KMS-11 (cell line): ENCODE measurements around the gene UBL4B.

Source experiments
- H2AFZ ChIP-seq: fragments of 200-600 bp; sonication (generic); 2 replicates; pipeline ENCODE4 v1.6.1; 2016; ENCODE audit warnings: antibody characterized with exemption, mixed run types, low read depth
- H3K27ac ChIP-seq: fragments of 200-600 bp; sonication (generic); 2 replicates; pipeline ENCODE4 v1.6.1; 2016; ENCODE audit warnings: mild to moderate bottlenecking, mixed run types
- H3K27me3 ChIP-seq: fragments of 200-600 bp; sonication (generic); 2 replicates; pipeline ENCODE4 v1.6.1; 2017; ENCODE audit warnings: mild to moderate bottlenecking, low read depth, mixed run types, moderate library complexity; ENCODE audit not compliant: insufficient read depth
- H3K36me3 ChIP-seq: fragments of 200-600 bp; sonication (generic); 2 replicates; pipeline ENCODE4 v1.6.1; 2017; ENCODE audit warnings: mild to moderate bottlenecking, mixed run types; ENCODE audit not compliant: insufficient read depth
- H3K4me1 ChIP-seq: fragments of 200-600 bp; sonication (generic); 2 replicates; pipeline ENCODE4 v1.6.1; 2016; ENCODE audit warnings: mild to moderate bottlenecking, low read depth, mixed run types; ENCODE audit not compliant: poor library complexity, severe bottlenecking
- H3K4me2 ChIP-seq: fragments of 200-600 bp; sonication (generic); 2 replicates; pipeline ENCODE4 v1.7.0; 2016; ENCODE audit warnings: mild to moderate bottlenecking, mixed run types
- H3K4me3 ChIP-seq: fragments of 200-600 bp; sonication (generic); IDR thresholded peaks from 2 replicates; pipeline ENCODE4 v1.6.1; 2017; ENCODE audit warnings: low read depth, low read length, mixed read lengths; ENCODE audit not compliant: insufficient read depth
- H3K79me2 ChIP-seq: fragments of 200-600 bp; sonication (generic); 2 replicates; pipeline ENCODE4 v1.6.1; 2016; ENCODE audit warnings: low read depth, mixed run types; ENCODE audit not compliant: insufficient read depth
- H3K9ac ChIP-seq: fragments of 200-600 bp; sonication (generic); 2 replicates; pipeline ENCODE4 v1.6.1; 2016; ENCODE audit warnings: mild to moderate bottlenecking, mixed run types
- H4K20me1 ChIP-seq: fragments of 200-600 bp; sonication (generic); 2 replicates; pipeline ENCODE4 v1.6.1; 2016; ENCODE audit warnings: mild to moderate bottlenecking, mixed run types; ENCODE audit not compliant: insufficient read depth
- TF ChIP-seq, protein P1 (sequence below): fragments of 200-600 bp; sonication (generic); conservative IDR thresholded peaks from 2 replicates; pipeline ENCODE4 v1.6.1; 2017; ENCODE audit warnings: low read depth, mild to moderate bottlenecking, antibody characterized with exemption, low read length, moderate library complexity, mixed read lengths

The UBL4B gene

DNA sequence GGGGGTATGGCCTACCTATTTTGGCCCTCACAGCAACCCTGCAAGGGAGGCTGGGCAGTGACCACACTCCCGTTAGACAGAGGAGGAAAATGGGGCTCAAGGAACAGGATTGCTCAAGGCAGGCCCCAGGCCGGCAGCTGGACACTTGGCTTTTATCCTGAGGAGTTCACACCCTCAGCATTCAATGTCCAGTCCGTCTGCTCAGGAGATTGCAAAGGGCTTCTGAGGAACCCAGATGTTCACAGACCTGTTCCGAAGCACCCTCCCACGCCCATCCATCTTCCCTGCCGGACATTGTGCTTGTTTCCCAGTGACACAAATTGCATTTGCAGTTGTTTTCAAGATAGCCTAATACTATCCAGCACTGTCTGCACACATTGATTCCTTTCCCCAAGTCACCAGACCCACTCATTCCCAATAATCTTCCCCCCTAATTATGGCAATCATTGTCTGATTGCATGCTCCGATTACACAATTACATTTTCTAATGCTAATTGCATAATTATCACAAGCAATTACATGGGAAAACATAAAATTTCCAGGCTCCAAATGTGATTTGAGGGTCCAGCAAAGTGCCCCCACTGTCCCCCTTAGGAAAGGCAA is 4.3 kb upstream of the UBL4B start:
- Histone ChIP-seq H2AFZ (no peak overlapping the region), H3K36me3 (no peaks in the 10 kb centered on the region), H3K4me2 (no peak overlapping the region), H4K20me1 (no peaks in the 10 kb centered on the region), H3K4me1 (peaks cover 3% of the 10 kb centered on the region), H3K27ac (no peak overlapping the region), H3K27me3 (peaks cover 12% of the 10 kb centered on the region), H3K79me2 (no peaks in the 10 kb centered on the region), H3K4me3 (no peak overlapping the region), H3K9ac (no peak overlapping the region)
- TF ChIP-seq, protein P1, sequence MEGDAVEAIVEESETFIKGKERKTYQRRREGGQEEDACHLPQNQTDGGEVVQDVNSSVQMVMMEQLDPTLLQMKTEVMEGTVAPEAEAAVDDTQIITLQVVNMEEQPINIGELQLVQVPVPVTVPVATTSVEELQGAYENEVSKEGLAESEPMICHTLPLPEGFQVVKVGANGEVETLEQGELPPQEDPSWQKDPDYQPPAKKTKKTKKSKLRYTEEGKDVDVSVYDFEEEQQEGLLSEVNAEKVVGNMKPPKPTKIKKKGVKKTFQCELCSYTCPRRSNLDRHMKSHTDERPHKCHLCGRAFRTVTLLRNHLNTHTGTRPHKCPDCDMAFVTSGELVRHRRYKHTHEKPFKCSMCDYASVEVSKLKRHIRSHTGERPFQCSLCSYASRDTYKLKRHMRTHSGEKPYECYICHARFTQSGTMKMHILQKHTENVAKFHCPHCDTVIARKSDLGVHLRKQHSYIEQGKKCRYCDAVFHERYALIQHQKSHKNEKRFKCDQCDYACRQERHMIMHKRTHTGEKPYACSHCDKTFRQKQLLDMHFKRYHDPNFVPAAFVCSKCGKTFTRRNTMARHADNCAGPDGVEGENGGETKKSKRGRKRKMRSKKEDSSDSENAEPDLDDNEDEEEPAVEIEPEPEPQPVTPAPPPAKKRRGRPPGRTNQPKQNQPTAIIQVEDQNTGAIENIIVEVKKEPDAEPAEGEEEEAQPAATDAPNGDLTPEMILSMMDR: no peak

DNA sequence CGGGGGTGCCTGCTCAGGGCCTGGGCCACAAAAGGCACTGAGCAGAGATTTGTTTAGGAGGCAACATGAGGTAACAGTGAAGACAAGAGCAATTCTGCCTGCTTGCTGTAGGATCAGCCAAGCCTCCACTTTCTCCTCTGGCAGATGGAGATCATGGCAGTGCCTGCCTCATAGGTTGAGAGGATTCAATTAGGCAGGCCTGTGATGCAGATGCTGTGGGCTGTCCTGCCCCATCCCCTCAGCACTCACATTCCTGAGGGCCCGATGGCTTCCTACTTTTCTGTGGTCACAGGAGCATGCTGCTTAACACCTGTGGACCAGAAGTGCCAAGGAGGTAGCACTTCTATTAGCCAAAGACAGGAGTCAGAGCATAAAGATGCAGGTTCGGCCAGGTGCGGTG is 1.2 kb upstream of the UBL4B start:
- Histone ChIP-seq H3K4me2 (no peak overlapping the region), H2AFZ (no peak overlapping the region), H3K27ac (no peak overlapping the region), H3K9ac (no peak overlapping the region), H3K27me3 (peaks cover 35% of the 10 kb centered on the region), H3K36me3 (no peaks in the 10 kb centered on the region), H3K4me1 (no peaks in the 10 kb centered on the region), H3K4me3 (no peak overlapping the region), H4K20me1 (no peaks in the 10 kb centered on the region), H3K79me2 (no peaks in the 10 kb centered on the region)
- TF ChIP-seq, protein P1: no peak

DNA sequence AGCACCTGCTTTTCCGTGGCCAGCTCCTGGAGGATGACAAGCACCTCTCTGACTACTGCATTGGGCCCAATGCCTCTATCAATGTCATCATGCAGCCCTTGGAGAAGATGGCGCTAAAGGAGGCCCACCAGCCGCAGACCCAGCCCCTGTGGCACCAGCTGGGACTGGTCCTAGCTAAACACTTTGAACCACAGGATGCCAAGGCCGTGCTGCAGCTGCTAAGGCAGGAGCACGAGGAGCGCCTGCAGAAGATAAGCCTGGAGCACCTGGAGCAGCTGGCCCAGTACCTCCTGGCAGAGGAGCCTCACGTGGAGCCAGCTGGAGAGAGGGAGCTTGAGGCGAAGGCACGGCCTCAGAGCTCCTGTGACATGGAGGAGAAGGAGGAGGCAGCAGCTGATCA is 413 bp downstream of the UBL4B start:
- H2AFZ ChIP-seq: no peak overlapping the region
- no peaks in the 10 kb centered on the region for H3K79me2 ChIP-seq
- no peak overlapping the region for H3K27ac ChIP-seq
- H3K36me3 ChIP-seq: no peaks in the 10 kb centered on the region
- no peak overlapping the region for H3K4me3 ChIP-seq
- no peak overlapping the region for H3K9ac ChIP-seq
- H4K20me1 ChIP-seq: no peaks in the 10 kb centered on the region
- no peak overlapping the region for H3K4me2 ChIP-seq
- TF ChIP-seq, protein P1: no peak
- H3K27me3 ChIP-seq: peaks cover 35% of the 10 kb centered on the region
- no peaks in the 10 kb centered on the region for H3K4me1 ChIP-seq

DNA sequence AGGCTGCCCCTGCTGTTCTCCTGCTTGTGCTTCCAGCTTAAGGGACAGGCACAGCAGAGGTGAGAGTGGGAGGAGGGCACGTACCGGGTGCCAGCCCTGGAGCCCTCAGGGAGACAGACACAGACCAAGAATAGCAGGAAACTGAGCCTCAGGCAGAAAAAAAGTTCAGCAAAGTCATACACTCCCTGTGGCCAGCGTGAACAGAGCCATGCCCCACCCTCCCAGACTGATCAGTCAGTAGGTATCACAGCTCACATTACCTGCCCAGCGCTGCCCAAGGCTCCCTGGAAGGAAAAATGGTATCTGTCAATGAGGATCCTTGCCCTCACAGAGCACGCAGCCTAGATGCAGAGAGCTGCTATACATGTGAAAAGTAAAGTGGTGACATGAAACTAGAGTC is 1.3 kb downstream of the UBL4B start:
- Histone ChIP-seq H3K79me2 (no peaks in the 10 kb centered on the region), H3K4me2 (no peak overlapping the region), H3K4me3 (no peak overlapping the region), H2AFZ (no peak overlapping the region), H3K4me1 (no peaks in the 10 kb centered on the region), H3K9ac (no peak overlapping the region), H3K36me3 (no peaks in the 10 kb centered on the region), H3K27me3 (peaks cover 35% of the 10 kb centered on the region), H4K20me1 (no peaks in the 10 kb centered on the region), H3K27ac (no peak overlapping the region)
- TF ChIP-seq, protein P1: no peak
